ENCODE measurements around the gene KDSR.

Gene KDSR, protein sequence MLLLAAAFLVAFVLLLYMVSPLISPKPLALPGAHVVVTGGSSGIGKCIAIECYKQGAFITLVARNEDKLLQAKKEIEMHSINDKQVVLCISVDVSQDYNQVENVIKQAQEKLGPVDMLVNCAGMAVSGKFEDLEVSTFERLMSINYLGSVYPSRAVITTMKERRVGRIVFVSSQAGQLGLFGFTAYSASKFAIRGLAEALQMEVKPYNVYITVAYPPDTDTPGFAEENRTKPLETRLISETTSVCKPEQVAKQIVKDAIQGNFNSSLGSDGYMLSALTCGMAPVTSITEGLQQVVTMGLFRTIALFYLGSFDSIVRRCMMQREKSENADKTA

DNA sequence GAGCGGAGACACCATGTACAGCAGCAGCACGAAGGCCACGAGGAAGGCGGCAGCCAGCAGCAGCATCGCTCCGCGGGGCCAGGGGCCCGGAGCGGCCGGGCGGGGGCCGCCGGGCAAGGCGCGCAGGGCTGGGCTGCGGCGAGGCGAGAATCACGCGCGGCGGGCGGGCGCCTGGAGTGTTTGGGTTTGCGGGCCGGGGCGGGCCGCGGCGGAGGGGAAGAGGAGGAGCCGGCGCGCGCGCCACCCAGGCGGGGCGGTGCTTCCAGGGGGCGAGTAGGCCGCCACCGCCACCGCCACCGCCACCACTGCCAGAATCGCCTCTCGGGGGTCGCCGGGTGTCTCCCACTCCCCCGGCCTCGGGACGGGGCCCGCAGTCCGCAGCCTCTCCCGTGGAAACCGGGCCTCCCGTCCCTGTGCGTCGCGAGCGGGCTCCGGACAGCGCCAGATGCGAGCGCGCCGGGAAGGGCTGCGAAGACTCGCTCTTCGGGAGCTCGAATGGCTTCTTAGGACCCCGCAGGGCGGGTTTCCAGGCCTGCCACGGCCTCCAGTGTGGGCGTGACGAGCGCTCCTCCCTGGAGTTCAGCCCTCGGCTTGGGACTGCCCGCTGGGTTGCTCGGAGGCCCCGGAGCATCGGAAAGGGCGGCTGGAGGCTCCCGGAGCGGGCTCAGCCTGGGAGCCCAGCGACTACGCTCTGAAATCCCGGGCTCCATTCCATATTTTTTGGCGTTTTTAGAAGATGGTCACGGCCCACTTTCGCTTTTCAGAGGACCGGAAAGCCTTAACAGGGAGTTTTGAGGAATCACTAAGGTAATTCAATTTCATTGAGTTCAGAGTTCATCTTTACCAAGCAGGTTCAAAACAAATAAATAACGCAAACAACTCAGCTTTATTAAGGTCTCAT is at the start of gene KDSR:
Gene KDSR (minus strand): TSS at position 154 of the 901 bp plus-strand sequence. CDS start 88 bp downstream, at position 66.
- peak; percentile 81 to 83 for DNase-seq

- DNase-seq, result no peak
These were observed 45.9 kb upstream of the KDSR start for GRCh38 chr18:63412953-63413352.

DNA sequence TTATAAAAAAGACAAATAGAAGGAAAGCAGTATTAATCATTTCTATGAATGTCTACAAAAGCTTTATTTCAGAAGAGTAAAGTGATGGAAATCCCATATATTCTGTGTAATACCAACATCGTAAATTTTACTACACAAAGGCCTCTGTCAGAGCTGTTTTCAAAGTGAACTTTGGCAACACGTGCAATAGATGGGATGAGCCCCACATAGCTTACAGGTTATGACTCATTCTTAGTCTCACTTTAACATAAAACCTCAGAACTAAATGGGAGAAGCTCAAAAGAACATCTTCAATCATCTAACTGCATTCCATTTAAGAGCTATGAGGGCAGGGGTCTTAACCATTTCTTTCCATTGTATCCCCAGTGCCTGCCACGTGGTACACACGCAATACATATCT is 43.8 kb upstream of the KDSR start:
- no peak for DNase-seq

DNA sequence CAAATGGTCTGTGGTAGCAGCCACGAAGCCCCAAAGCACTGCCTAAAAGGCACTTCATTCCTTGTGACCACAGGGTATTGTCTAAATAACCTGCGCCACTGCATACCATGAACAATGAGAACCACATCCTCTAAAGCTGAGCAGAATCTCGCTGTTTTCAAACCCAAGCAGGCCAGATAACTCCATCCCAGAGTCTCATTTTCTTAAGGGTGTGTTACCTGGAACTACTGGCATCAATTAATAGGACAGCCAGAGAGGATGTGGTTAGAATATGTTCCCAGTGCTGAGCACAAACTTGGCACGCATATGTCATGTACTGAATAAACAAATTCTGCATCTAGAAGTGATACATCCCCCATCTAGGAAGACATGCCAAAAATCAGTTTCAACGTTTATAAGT is 42.3 kb upstream of the KDSR start:
- DNase-seq, result no peak

DNA sequence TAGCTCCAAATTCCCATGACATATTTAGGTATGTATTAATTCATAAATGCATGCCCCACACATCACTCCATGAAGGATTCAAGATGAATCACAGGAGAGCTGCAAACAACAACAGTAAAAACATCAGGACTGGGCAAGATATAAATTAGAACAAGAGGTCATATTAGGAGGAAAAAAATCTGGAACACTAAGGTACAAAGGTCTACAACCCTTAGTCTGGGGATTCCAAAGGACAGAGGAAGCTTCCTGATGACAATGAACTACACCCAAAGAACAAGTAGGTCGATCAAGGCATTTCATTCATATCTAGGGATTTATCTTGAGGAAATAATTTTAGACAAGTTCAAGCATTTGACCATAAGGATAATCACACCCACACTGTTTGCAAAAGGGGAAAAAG is 40.7 kb upstream of the KDSR start:
- no peak for DNase-seq

GRCh38 chr18:63405986-63406385 is 39.0 kb upstream of the KDSR start:
- no peak for DNase-seq

GRCh38 chr18:63402246-63403162 is 35.5 kb upstream of the KDSR start:
- DNase-seq, result no peak

DNA sequence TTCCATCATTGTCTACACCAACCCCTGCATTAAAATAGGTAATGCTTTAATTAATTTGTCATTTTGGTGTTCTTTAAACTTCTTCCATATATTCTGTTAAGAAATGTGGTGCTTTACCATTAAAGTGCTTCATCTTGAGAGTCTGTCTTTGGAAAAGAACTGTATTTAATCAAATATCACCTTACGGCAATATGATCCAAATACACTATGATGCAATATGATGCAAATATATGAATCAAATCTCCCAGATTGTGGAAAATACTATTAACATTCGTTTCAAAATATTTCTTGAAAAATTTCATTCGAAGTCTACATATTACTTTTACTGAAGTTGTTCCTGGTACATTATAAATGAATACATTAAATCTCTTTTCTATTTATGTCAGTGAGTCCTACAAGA is 32.3 kb upstream of the KDSR start:
- no peak for DNase-seq

DNA sequence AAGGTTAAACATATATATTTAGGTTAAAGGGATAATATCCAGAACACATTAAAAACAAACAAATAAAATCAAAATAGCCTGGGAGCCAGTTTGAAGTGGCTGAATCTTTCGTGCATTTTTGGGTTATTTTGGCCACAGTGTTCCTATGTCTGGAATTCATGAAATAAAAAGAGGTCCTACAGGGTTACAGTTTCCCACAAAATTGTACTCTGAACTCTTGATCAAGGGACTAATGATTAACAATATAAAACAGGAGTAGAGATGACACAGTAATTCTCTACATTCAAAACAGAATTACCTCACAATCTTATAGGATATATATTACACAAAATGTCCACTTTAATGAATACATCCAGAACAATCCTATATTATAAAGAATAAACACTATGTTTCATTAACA is 30.3 kb upstream of the KDSR start:
- no peak for DNase-seq

GRCh38 chr18:63395503-63395902 is 28.5 kb upstream of the KDSR start:
- DNase-seq, result no peak

DNA sequence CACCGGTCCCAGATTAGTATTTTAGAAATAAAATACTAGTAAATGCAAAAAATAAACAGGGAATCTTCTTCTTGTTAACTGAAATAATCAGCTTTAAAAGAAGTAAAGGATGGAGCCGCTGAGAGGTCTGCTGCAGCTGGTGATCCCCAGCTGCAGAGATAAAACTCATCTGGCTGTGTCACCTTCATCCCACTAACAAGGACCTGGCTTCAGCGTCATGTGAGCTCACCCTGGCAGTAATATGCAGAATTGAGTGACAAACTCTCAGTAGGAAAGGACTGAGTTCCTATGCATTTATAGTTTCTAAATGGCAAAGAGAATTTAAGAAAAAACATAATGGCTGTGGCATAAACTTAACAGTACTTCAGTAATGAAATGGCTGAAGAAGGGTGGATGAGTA is 27.9 kb upstream of the KDSR start:
- no peak for DNase-seq

DNA sequence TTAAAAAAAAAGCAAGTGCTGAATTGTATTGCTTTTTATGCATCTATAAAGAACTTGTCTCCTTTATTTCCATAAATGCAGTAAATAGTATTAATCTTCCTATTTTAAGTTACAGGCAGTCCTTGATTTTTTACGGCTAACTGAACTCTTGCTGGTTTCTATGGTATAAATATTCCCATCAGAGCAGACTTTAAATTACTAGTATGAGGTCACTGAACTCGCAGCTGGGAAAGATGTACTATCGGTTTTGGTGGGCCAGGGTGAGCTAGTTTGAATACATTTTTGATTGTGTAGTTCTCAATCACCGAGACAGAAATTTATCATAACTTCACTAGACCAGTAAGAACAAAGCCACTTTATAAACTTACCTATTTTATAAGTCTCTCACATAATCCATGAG is 20.9 kb upstream of the KDSR start:
- no peak for DNase-seq

DNA sequence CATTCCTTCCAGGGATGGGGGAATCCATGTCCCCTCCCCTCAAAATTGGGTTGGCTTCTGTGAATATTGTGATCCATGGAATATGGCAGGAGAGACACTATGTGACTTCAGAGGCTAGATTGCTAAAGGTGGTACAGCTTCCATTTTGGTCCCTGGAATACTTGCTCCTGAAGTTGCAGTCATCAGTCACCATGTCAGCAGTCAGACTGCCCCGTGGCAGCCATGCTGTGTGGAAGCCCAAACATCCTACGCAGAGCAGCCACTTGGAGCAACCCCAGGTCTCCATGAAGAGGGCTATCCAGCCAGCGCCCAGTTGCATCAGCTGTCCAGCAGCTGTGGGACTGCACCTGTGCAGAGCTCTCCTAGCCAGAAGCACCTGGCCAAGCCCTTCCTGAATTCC is 15.8 kb upstream of the KDSR start:
- no peak for DNase-seq

- no peak for DNase-seq
These were observed 12.6 kb upstream of the KDSR start for GRCh38 chr18:63379639-63379962.

GRCh38 chr18:63378919-63379638 is 12.1 kb upstream of the KDSR start:
- no peak for DNase-seq

DNA sequence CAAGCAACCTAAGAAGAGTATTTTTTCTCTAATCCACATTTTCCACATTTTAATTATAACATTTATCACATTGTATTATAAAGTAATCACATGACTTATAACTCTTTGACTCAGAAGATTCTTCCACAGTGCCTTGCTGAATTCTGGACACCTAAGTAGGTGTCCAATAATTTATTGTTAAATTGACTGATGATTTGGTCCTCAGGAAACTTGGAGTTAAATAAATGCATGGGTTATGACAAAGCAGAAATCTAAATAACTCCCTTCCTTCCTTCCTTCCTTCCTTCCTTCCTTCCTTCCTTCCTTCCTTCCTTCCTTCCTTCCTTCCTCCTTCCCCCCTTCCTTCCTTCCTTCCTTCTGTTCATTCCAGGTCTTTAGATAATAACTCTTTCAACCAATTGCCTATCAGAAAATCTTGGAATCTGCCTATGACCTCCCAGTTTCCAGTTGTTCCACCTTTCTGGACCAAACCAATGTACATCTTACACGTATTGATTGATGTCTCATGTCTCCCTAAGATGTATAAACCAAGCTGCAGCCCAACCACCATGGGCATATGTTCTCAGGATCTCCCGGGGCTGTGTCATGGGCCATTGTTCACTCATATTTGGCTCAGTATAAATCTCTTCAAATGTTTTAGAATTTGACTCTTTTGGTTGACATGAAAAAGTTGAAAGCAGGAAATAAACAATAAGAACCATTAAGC is 10.4 kb upstream of the KDSR start:
- no peak for DNase-seq

- peak; percentile 55 to 59 for DNase-seq
These were observed 9.5 kb upstream of the KDSR start for GRCh38 chr18:63376538-63376937.

DNA sequence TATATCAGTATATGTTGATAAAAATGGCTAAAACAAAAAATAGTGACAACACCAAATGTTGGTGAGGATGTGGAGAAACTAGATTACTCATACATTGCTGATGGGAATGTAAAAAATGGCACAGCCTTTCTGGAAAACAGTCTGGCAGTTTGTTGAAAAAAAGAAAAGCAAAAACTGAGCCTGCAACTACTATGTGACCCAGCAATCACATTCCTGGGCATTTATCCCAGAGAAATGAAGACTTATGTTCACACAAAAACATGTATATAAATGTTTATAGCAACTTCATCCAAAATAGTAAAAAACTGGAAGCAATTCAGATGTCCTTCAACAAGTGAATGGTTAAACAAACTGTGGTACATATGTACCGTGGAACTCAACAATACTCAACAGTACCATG is 7.5 kb upstream of the KDSR start:
- no peak for DNase-seq

GRCh38 chr18:63373161-63373560 is 6.2 kb upstream of the KDSR start:
- DNase-seq, result no peak

DNA sequence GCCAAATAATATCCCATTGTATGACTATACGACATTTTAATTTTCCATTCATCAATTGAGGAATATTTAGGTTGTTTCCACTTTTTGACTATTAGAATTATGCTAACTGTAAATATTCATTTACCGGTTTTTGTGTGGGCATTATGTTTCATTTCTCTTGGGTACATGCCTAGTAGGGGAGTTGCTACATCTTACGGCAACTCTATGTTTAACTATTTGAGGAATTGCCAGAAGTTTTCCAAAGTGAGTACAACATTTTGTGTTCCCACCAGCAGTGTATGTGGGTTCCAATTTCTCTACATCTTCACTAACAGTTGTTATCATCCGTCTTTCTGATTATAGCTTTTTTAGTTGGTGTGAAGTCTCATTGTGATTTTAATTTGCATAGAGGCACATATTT is 1.6 kb upstream of the KDSR start:
- no peak for DNase-seq

- peak in 1 of 2 experiments; percentile 19 for DNase-seq
These were observed 573 bp downstream of the KDSR start for GRCh38 chr18:63366213-63367052.

Measured in AML-193 (cell line).